ENCODE data around the gene NUDT14.

DNA sequence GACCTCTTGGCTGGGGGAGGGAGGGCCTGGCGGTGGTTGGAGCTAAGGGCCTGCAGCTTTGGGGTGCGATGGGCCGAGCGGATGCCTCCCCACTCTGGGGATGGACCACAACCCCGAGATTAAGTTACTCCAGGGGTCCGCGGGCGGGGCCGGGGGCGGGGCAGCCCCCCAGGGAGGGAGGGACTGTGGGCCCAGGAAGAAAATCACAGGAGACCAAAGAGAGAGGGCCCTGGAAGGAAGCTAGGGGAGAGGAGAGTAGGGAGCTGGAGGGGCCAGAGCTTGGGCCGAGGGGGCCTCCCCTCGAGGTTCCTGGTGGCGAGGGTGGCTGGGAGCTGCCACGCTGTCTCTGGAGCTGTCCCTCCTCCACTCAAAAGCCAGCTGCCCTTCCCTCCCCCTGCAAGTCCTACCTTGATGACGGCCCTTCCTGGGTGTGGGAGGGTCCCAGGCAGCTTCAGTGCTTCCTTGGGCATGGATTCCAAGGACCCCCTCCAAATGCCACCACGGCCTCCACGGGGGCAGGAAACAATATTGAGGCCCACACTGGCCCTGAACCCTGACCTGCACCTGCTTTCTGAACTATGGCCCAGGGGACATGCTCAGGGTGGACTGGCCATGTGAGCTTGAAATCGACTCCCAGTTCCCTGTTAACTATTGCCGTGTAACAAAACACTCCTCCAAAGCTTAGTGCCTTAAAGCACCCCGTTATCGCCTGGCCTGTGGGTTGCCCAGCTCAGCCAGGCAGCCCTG is 610 bp upstream of the NUDT14 start:
- no peak for TF ChIP-seq CTCF (IDR thresholded peaks at IDR 0.05)
- no peak for TF ChIP-seq EP300 (IDR thresholded peaks at IDR 0.05)
- TF ChIP-seq POLR2A (IDR thresholded peaks at IDR 0.05) = no peak
